OCI-LY1 (cell line): Measurements from ENCODE around the gene PPP2R5C.

Source experiments
- EZH2 ChIP-seq: fragments of 200-600 bp; sonication (generic), shearing (Covaris generic); IDR thresholded peaks from 2 replicates; pipeline ENCODE4 v1.8.0; 2017; ENCODE audit warnings: borderline replicate concordance, mixed run types, mild to moderate bottlenecking, antibody characterized with exemption, low read length, moderate library complexity, mixed read lengths
- TF ChIP-seq, protein P1 (sequence below): fragments of 200-600 bp; sonication (generic), shearing (Covaris generic); IDR thresholded peaks from 2 replicates; pipeline ENCODE4 v1.5.1; 2017; ENCODE audit warnings: mild to moderate bottlenecking, antibody characterized with exemption, low read length, moderate library complexity, mixed read lengths

DNA sequence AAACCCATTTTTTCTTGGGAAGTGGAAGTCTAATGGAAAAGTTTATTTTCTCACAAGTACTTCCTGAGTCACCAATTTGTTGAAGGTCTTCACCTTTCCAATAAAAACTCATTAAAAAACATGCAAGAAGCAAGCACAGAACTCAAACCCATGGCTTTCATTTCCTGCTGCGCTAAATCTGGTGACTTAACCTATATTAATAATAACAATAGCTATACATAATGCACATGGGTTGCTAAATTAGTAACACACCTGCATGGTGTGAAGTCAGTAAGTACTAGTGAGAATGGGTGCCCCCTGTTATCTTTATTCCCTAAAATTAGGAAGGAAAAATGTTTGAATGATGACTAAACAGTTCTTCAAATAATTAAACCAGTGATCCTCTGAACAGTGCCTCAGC lies 52.3 kb downstream of the PPP2R5C start:
- TF ChIP-seq, protein P1, sequence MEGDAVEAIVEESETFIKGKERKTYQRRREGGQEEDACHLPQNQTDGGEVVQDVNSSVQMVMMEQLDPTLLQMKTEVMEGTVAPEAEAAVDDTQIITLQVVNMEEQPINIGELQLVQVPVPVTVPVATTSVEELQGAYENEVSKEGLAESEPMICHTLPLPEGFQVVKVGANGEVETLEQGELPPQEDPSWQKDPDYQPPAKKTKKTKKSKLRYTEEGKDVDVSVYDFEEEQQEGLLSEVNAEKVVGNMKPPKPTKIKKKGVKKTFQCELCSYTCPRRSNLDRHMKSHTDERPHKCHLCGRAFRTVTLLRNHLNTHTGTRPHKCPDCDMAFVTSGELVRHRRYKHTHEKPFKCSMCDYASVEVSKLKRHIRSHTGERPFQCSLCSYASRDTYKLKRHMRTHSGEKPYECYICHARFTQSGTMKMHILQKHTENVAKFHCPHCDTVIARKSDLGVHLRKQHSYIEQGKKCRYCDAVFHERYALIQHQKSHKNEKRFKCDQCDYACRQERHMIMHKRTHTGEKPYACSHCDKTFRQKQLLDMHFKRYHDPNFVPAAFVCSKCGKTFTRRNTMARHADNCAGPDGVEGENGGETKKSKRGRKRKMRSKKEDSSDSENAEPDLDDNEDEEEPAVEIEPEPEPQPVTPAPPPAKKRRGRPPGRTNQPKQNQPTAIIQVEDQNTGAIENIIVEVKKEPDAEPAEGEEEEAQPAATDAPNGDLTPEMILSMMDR: no peak
- no peak for TF ChIP-seq EZH2
